GM21786 (cell line): ENCODE measurements around the gene SRSF6.
"Not testable (repeated sequence)": the region's sequence is repeated elsewhere in the genome, so short reads cannot be mapped to it uniquely, and the experiment has no call there.

Source experiments
- ATAC-seq: cut with Tn5 transposase; IDR thresholded peaks from one replicate; pipeline ENCODE4 v1.9.1; 2021; ENCODE audit not compliant: unreplicated experiment

The SRSF6 gene

GRCh38 chr20:43448748-43449535, 8.8 kb upstream of the SRSF6 start:
- ATAC-seq: no peak

DNA sequence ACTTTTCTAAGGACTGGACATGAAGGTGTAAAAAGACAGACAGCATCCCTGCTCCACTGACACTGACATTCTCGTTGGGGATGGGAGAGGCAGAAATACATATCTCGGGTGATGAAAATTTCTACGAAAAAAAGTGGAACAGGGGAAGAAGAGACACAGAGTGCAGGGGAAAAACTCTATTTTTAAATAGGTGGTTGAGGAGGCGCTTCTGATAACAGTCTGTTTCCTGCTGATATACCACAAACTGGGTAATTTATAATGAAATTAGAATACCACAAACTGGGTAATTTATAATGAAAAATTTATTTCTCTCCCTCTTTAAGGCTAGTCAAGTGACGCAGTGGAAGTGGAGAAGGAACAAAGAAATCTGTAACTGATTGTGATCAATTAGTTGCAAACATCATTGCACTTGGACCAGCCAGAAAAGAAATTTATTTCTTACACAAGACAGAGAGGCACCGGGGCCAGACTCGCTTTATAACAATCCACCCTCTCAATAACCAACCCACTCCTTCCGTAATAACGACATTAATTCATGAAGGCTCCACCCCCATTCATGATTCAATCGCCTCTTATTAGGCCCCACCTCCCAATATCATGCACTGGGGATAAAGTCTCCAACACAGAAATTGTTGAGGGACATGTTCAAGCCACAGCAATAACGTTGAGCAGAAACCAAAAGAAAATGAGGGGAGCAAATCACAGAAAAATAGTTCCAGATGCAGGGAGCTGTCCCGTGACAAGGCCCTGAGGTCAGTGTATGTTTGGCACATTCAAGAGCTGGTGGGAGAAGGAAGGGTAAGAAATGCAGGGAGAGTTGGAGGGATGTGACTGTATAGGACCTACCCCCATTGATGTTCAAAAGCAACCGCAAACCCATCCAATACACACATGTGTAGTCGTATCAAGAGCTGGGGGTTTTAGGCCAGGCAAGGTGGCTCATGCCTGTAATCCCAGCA, 6.6 kb upstream of the SRSF6 start:
- ATAC-seq: no peak

DNA sequence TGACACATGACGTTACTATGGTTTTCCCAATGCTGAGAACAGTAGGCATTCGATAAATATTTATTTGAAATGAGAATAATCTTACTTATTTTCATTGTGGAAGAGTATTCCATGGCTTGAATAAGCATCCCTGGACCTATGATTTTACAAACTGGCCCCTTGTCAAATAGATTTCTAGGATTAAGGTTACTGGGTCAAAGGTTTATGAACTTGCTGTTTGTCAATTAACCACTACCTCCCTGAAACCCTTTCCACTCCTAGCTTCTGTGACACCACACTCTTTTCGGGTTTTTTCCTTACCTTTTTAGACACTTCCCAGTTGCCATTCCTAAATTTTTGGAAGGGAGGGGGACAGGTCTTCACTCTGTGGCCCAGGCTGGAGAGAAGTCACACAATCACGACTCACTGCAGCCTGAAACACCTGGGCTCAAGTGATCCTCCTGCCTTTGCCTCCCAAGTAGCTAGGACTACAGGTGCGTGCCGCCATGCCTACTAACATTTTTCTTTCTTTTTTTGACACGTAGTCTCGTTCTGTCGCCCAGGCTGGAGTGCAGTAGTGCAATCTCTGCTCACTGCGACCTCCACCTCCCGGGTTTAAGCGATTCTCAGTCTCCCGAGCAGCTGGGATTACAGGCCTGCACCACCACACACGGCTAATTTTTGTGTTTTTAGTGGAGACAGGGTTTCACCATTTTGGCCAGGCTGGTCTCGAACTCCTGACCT, 5.1 kb upstream of the SRSF6 start:
- no peak for ATAC-seq

DNA sequence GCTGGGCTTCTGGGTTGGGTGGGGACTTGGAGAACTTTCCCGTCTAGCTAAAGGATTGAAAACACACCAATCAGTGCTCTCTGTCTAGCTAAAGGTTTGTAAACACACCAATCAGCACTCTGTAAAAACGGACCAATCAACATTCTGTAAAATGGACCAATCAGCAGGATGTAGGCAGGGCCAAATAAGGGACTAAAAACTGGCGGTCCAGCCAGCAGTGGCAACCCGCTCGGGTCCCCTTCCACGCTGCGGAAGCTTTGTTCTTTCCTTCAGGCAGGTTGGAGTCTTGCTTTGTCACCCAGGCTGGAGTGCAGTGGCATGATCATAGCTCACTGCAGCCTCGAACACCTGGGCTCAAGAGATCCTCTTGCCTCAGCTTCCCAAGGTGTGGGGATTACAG, 1.4 kb upstream of the SRSF6 start:
- ATAC-seq: not testable (repeated sequence)

GRCh38 chr20:43456809-43457639, 672 bp upstream of the SRSF6 start:
- ATAC-seq: peak; percentile 79

DNA sequence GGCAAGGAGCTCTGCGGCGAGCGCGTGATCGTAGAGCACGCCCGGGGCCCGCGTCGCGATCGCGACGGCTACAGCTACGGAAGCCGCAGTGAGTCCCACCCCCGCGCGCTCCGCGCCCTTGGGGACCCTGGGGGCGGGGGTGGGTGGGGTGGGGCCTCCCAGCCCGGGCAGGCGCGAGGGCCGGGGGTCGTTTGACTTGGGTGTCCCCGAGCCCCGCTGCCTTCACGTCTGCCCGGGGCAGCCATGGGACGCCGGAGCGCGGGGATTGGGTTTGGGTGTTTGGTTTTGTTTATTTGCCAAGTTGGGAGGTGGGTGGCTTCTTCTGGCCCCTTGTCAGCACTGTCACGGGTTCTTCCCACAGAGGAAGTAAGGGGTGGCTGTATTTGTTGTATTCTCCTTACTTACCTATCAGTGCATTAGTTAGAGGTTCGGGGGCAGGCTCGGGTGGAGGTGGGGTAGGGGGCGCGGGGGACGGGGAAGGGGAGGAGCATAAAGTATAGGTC, 777 bp downstream of the SRSF6 start:
- no peak for ATAC-seq

GRCh38 chr20:43459022-43459942, 1.6 kb downstream of the SRSF6 start:
- no peak for ATAC-seq

DNA sequence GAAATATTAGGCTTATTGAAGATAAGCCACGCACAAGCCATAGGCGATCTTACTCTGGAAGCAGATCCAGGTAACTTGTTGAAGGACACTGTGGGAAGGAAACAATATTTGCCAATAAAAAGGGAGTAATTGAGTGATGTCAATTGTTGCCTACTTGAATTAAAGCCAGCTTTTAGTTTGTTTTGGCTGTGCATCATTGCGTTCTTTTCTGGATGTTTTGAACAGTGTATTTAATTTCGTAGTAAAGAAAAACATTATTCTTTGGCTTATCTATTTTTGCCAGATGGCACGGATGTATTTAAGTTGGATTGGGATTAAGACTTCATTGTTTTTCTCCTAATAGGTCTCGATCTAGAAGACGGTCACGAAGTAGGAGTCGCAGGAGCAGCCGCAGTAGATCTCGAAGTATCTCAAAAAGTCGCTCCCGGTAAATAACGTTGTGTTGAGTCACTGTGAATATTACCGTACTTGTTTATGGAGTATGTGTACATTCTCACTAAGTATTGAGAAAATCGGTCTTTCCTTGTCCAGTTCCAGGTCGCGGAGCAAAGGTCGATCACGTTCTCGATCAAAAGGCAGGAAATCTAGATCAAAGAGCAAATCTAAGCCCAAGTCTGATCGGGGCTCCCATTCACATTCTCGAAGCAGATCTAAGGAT, 2.6 kb downstream of the SRSF6 start:
- ATAC-seq: no peak

- ATAC-seq: no peak
Observed at GRCh38 chr20:43460830-43461200, 3.1 kb downstream of the SRSF6 start.

DNA sequence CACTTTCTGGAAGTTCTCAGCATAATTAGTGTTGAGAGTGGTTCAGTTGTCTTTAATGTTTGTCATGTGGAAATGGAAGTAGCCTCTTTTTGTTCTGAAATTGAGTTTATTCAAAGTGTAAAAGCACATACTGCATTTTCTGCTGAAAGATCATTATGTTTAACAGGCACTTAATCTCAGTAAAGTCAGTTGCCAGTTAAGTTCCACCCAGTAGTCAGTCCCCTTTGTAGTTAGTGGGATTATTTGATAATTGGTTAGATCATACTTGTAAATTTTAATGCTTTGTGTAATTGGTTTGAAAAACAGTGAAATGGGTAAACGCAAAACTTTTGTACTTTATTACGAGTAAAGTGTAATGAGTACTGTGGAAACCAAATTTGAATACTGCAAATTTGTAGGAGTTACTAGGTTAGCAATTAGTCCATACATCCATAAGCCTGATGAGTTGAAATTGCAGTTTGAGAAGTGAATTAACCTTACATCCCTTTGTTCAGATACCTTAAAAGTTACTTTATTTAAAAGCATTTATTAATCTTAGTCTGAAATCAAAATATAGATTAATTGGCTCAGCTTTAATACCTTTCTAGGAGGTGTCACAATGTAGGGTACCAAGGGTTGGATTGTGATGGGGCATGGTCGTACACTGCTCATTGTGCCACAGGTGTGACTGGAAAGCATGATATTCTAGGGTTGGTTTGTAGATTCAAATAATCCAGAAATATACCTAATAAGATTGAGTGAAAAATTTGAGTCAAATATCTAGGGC, 4.4 kb downstream of the SRSF6 start:
- no peak for ATAC-seq

DNA sequence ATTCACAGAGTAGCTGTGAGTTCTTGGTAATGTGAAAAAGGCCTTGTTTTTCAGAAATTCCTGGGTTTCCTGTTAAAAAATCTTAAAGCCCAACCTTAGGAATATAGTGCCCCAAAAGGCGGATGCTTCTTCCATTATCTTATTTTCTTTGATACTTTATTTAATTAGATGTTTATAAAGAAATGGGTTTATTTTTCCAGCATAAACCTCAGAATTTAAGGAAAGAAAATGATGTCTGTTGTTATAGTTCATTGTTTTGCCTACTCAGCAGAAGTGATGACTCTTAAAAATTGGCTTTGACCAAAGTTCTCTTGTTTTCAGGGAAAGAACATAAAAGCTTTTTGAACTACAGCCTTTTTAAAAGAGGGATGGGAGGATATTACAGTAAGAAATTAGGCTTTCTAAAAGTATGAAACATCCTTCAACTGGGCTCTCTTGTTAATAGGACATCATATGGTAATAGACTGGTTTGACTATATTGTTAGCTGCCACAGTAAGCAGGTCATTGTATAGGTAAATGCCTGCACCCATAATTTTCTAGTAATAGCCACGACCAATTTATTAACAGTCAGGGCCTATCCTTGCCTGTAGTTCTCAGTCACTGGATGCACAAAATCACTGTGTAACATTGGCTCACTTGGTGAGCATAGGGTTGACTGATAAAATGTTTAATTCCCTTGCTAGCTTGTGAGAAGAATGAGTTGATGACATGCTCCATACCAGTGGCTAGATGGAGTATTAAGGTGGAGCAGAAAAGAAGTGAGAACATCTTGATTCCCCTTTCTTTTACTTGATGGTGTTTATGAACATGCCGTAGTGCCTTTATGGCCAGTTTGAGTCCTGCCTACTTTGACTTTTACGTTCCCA, 5.2 kb downstream of the SRSF6 start:
- ATAC-seq: no peak

DNA sequence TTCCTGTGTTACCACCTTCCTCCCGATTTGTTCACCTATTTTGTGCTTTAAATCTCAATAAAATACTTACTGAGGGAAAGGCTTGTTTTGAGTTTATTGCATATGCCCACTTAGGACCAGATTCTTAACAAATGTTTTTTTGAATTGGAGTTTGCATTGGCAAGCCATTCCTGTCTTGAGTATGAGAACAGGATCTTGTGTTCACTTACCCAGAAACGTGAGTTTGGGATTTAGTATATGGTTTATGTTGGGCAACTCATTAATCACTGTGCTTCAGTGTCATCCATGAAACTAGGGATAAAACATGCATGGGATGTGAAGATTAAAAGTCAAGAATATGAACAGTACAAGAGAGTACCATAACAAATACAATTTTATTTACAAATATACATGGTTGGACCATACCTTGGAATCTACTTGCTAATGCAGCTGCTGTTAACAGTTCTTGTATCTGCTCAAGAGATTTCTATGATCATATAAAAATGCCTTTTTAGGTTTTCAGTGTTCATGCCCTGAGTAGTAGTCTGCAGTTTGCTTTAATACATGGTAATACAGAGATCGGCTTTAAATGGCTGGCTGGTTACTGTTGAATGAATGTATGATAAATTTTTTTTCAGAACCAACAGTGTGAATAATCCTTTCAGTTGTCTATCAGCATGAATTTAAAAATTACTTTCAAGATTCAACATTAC, 6.0 kb downstream of the SRSF6 start:
- no peak for ATAC-seq

DNA sequence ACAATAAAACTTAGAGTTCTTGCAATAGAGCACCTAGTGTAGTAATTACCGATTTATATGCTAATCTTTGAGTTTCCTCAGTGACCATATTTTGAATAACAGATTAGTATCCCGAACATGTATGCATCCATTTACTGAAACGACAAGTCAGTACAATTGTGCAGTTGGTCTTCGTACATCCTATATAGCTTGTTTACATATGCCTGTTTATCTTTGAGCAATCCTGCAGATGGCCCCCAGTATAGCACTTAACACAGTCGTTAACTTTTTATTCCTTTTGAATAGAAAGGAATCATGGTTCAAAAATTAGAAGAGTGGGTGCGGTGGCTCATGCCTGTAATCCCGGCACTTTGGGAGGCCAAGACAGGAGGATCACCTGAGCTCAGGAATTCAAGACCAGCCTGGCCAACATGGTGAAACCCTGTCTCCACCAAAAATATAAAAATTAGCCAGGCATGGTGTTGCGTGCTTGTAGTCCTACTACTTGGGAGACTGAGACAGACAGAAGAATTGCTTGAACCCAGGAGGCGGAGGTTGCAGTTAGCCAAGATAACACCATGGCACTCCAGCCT, 6.6 kb downstream of the SRSF6 start:
- ATAC-seq: no peak

GRCh38 chr20:43465625-43465943, 7.9 kb downstream of the SRSF6 start:
- no peak for ATAC-seq

DNA sequence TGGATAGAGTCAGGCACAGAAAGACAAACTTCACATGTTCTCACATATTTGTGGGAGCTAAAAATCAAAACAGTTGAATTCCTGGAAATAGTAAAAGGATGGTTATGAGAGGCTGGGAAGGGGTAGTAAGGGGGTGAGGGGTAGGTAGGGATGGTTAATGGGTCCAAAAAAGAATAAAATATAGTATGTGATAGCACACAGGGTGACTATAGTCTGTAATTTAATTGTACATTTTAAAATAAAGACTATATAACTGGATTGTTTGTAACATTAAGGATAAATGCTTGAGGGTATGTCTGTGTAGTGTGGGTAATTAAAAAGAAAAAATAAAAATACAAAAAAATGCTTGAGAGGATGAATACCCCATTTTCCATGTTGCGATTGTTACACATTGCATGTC, 9.9 kb downstream of the SRSF6 start:
- ATAC-seq: no peak

DNA sequence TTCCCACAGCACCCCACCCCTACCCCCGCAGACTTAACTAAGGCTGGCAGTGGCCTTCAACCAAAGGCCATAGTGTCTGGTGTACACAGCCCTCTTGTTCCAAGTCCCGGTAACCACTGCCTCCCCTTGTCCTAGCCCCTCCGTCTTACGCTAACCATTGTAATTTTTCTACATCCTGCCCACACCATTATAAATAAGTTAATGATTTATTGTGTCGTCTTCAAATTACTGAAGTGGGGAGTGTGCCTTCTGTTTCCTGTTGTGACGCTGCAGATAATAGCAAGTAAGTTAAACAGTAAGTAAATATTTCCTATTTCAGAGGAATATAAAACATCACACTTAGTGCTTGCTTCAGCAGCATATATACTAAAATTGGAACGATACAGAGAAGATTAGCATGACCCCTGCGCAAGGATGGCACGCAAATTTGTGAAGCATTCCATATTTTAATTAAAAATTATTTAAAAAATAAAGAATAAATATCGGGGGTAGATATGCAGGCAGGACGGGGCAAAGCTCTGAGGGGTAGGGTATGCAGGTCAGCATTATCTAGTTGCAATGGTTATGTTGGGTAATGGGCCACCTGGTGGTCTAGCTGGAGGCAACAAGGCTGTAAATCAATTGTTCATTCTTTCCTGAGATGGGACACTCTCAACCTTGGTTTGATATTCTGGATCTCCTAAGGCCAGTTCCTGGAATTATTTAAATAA, 15.1 kb downstream of the SRSF6 start:
- ATAC-seq: no peak
